GM20000 (cell line): ENCODE results near the gene ANKRD40CL.
"Not testable (repeated sequence)": the region's sequence is repeated elsewhere in the genome, so short reads cannot be mapped to it uniquely, and the experiment has no call there.

Experiments
- DNase-seq: peaks from one replicate; pipeline ENCODE4 v3.0.0; 2012; ENCODE audit warnings: low spot score
- TF ChIP-seq, protein P1 (sequence below): IDR thresholded peaks from 2 replicates; pipeline ENCODE4 v1.5.1; 2012; ENCODE audit warnings: mild to moderate bottlenecking, control low read depth; ENCODE audit errors: extremely low read depth, missing control alignments

The ANKRD40CL gene

DNA sequence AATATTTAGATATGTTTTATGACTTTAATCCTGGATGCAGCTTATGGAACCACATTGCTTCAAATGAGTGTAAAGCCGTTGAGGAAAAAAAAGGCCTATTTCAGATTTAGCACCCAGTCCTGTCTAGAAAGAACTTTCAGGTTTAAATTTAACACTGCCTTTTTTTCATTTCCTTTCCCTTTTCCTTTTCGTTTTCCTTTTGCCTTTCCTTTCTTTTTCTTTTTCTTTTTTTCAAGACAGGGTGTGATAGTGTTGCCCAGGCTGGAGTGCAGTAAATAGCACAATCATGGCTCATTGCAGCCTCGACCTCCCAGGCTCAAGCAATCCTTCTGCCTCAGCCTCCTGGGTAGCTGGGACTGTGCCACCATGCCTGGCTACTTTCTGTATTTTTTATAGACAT is 32.0 kb downstream of the ANKRD40CL start:
- DNase-seq = no peak
- TF ChIP-seq, protein P1, sequence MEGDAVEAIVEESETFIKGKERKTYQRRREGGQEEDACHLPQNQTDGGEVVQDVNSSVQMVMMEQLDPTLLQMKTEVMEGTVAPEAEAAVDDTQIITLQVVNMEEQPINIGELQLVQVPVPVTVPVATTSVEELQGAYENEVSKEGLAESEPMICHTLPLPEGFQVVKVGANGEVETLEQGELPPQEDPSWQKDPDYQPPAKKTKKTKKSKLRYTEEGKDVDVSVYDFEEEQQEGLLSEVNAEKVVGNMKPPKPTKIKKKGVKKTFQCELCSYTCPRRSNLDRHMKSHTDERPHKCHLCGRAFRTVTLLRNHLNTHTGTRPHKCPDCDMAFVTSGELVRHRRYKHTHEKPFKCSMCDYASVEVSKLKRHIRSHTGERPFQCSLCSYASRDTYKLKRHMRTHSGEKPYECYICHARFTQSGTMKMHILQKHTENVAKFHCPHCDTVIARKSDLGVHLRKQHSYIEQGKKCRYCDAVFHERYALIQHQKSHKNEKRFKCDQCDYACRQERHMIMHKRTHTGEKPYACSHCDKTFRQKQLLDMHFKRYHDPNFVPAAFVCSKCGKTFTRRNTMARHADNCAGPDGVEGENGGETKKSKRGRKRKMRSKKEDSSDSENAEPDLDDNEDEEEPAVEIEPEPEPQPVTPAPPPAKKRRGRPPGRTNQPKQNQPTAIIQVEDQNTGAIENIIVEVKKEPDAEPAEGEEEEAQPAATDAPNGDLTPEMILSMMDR = no peak

DNA sequence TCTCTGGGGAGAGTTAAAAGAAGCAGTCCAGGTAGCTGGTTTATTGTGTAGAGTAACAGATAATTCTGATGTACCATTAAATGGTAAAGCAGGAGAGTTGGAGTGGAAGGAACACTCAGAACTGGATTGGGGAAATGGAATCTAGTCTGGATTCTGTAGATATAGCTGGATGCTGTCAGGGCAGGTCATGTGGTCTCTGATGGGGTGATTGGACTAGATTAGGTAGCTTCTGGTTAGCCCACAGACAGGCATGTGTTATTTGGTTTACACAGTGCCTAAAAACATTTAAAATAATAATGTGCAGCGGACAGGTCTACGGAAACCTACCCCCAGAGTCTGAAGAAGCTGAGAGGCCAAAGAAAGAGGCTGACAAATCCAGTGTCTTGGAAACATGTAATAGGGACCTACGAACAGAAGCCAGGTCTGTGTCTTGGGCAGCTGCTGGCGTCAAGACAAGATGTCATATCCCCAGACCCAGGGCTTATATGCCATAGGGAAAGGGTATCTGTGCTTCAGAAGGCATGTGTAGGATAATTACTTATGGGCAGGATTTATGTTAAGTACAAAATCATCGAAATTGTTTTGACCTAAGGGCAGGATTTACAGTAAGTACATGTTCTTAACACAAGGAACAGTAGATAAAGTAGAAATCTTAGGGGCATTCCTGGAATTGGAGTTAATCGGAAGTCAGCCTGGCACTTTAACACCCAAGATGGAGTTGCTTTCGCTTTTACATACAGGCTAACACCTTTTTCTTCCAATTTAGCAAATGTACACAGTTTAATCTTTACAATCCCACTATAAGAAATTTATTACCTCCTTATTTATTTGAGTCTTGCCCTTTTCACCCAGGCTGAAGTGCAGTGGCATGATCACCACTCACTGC is 35.5 kb downstream of the ANKRD40CL start:
- TF ChIP-seq, protein P1 = no peak
- no peak for DNase-seq

DNA sequence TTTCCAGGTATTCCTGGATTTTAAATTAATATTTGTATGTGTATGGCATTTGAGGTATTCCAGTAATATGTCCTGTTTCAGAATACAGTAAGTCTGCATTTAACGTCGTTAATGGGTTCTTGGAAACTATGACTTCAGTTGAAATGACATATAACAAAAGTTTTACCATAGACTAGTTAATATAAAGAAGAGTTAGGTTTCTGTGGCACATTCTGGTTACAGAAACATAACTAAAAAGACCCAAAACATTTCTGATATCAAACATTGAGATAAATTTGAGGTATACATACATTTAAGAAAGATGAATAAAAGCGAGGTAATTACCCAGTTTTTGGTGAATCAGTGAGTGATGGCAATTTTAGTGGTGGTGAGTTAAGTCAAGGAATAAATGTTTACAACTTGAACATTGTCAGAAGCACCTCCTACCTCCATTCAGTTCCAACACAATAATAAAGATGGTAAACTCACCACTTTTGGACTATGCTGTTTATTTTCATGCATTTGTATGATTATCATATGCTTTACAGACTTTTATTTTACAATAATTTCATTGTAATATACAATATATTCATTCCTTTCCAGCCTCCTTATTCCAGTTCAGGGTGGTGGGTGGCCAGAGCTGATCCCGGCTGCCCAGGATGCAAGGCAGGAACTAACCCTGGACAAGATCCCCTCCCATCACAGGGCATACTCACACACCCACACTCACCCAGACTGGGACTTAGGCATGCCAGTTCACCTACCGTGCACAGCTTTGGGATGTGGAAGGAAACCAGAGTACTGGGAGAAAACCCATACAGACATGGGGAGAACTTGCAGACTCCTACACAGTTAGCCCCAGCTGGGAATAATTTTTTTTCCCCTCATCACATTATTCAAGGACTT is 38.2 kb downstream of the ANKRD40CL start:
- TF ChIP-seq, protein P1 = no peak
- no peak for DNase-seq

DNA sequence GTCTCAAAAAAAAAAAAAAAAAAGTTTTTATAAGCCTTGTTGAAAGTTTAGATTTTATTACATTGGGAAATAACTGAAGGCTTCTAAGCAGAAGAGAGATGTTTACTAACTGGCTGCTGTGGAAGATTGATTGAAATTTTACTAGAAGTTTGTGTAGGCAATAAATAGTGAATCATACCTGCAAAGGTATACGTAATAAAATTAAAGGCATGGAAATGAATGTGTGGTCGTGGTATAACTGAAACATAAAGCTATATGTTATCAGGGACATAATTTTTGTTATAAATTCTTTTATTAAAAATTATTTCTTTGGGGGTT is 39.2 kb downstream of the ANKRD40CL start:
- TF ChIP-seq, protein P1 = no peak
- no peak for DNase-seq

DNA sequence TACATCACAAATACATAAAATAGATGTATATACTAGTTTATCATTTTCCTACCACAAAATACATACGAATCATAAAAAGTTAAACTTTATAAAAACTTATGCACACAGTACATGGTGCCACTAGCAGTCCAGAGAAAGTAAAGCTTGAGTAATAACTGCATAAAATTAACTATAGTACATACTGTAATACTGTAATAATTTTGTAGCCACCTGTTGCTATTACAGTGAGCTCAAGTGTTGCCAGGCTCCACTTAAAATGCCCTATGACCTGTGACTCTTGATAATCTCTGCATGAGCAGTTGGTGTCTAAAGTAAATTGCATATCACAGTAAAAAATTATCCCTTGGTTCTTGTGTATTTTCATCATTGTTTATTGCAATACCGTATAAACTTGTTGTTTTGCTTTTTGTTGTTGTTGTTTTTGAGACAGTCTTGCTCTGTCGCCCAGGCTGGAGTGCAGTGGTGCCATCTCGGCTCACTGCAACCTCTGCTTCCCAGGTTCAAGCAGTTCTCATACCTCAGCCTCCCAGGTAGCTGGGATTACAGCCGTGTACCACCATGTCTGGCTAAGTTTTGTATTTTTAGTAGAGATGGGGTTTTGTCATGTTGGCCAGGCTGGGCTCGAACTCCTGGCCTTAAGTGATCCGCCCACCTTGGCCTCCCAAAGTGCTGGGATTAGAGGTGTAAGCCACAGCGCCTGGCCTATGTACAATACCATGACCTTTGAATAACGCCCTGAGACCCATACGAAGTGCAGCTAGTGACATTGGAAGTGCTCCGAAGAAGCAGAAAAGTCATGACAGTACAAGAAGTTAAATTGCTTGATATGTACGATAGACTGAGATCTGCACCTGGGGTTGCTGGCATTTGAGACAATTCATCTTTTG is 41.3 kb downstream of the ANKRD40CL start:
- DNase-seq = no peak
- TF ChIP-seq, protein P1 = no peak

DNA sequence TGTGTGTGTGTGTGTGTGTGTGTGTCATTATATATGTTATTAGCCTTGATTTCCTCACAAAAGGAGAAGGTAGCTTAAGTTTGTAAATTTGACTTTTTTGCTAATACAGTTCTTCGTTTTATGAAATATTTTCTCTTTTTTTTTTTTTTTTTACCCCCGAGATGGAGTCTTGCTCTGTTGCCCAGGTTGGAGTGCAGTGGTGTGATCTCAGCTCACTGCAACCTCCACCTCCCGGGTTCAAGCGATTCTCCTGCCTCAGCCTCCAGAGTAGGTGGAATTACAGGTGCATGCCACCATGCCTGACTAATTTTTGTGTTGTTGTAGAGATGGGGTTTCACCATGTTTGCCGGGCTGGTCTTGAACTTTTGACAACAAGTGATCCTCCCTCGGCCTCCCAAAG is 42.7 kb downstream of the ANKRD40CL start:
- not testable (repeated sequence) for DNase-seq

DNA sequence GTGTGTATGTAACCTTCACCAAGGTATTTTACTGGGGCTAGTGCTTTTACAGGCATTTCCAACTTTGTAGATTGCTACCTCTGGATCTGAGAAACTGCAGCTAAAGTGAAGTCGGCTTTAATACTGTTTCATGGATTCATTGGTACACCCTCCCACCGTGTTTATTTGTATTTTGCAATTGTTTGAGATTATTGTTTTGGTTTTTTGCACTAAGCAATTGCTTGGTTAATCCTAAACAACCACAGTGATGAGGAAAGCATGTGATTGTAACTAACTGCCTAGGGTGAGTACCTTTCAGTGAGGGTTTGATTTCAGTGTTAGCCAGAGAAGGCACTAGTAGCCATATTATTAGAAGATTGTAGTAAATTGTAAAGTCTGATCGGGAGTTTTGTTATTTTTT is 44.6 kb downstream of the ANKRD40CL start:
- no peak for DNase-seq
- TF ChIP-seq, protein P1 = no peak
